Muscle of arm (tissue), 12 donors: ENCODE results near the gene CRLF3. TPM values are rescaled to one million over a fixed set of nuclear protein-coding genes. Genes with fewer than 3 reads are reported as not detected.
"Not testable (repeated sequence)": the region's sequence is repeated elsewhere in the genome, so short reads cannot be mapped to it uniquely, and the experiment has no call there.

Source experiments
- DNase-seq: peaks from one replicate; pipeline ENCODE4 v3.0.0-alpha.2; 2013
- polyA plus RNA-seq, 12 donors: library from polyadenylated mRNA; unstranded; fragments of 120-200 nt; gene quantifications; one replicate each; pipeline ENCODE4 v1.2.1, GENCODE V29; 2013; ENCODE audit not compliant: insufficient read length in 12 of 12

Gene CRLF3
- polyA plus RNA-seq, 12 donors: 3.5 to 20.4 (median 12.8) TPM; not detected in 1

GRCh38 chr17:30750982-30751381 is 73.5 kb downstream of the CRLF3 start:
- not testable (repeated sequence) for DNase-seq

DNA sequence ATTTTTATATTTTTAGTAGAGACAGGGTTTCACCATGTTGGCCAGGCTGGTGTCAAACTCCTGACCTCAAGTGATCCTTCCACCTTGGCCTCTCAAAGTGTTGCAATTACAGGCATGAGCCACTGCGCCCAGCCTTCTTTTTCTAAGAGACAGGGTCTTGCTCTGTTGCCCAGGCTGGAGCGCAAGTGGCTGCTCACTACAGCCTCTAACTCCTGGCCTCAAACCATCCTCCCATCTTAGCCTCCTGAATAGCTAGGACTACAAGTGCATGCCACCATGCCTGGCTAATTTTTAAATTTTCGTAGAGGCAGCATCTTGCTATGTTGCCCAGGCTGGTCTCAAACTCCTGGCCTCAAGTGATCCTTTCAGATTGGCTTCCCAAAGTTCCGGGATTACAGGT is 76.9 kb downstream of the CRLF3 start:
- DNase-seq: not testable (repeated sequence)

DNA sequence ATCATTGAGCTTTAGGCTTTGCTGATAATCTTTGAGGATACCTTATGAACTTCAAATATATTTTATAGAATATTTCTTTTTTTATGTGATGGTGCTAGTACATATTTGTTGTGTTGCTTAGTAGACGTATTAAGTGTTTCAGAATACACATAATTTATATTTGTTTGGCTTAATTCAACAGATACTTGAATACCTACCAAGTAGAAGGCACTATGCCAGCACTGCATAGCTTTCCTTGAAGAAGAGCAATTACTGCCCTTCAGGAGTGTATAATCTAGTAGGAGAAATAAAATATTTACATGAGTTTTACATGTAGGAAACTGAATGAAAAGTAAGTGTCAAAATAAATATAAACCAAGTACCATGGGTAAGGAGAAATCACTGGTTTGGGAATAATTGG is 81.8 kb downstream of the CRLF3 start:
- DNase-seq: not testable (repeated sequence)

DNA sequence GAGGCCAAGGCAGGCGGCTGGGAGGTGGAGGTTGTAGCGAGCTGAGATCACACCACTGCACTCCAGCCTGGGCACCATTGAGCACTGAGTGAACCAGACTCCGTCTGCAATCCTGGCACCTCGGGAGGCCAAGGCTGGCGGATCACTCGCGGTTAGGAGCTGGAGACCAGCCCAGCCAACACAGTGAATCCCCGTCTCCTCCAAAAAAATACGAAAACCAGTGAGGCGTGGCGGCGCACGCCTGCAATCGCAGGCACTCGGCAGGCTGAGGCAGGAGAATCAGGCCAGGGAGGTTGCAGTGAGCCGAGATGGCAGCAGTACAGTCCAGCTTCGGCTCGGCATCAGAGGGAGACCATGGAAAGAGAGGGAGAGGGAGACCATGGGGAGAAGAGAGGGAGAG is 88.1 kb downstream of the CRLF3 start:
- not testable (repeated sequence) for DNase-seq

DNA sequence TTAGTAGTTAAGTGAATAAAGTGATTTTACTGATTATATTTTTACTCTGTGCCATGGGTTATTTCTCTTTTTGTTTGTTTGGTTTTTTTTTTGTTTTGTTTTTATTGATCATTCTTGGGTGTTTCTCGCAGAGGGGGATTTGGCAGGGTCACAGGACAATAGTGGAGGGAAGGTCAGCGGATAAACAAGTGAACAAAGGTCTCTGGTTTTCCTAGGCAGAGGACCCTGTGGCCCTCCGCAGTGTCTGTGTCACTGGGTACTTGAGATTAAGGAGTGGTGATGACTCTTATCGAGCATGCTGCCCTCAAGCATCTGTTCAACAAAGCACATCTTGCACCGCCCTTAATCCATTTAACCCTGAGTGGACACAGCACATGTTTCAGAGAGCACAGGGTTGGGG is 88.8 kb downstream of the CRLF3 start:
- not testable (repeated sequence) for DNase-seq

DNA sequence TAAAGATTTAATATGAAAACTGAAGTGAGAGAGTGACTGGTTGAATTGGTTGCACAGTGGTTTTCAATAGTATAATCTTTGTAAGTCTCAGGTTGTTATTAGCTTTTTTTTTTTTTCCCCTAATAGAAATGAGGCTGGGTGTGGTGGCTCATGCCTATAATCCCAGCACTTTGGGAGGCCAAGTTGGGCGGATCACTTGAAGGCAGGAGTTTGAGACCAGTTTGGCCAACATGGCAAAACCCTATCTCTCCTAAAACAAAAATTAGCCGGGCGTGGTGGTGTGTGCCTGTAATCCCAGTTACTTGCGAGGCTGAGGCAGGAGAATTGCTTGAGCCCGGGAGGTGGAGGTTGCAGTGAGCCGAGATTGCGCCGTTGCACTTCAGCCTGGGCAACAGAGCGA is 89.3 kb downstream of the CRLF3 start:
- not testable (repeated sequence) for DNase-seq

- not testable (repeated sequence) for DNase-seq
Measured at GRCh38 chr17:30734153-30734552, 90.3 kb downstream of the CRLF3 start.

Other genes starting within 250 kb of the CRLF3 start
- gene ATAD5, start 7.3 kb upstream of the CRLF3 start, polyA plus RNA-seq: 1 to 10 TPM in 11 of 12 donors, not detected in 1; 2.3 to 8.5 (median 3.7) TPM
- 10 to 100 TPM in 11 of 12 donors, not detected in 1; 11.4 to 17.8 (median 14.3) TPM for gene TEFM, start 81.5 kb upstream of the CRLF3 start, polyA plus RNA-seq
- 10 to 100 TPM in 1 of 12 donors, 1 to 10 TPM in 10, not detected in 1; 3.2 to 14.5 (median 6.7) TPM for gene ADAP2, start 97.3 kb upstream of the CRLF3 start, polyA plus RNA-seq
- 10 to 100 TPM in 3 of 12 donors, 1 to 10 TPM in 8, not detected in 1; 3.7 to 13.8 (median 9.4) TPM for gene RNF135, start 146.3 kb upstream of the CRLF3 start, polyA plus RNA-seq